Kidney (tissue), 14 donors: ENCODE results near the gene CDH13. TPM values are rescaled to one million over a fixed set of nuclear protein-coding genes. Genes with fewer than 3 reads are reported as not detected.

ENCODE experiments used
- DNase-seq, 5 donors: peaks; one replicate each; pipeline ENCODE4 v3.0.0-alpha.2; 2013 to 2020
- FAIRE-seq: peaks from 2 replicates; lab custom pipeline; 2012; peaks lifted over from hg19 to GRCh38; lab: Jason Lieb, UNC
- H3K27ac ChIP-seq, 2 donors: one replicate each; pipeline ENCODE4 v1.7.0; 2013; ENCODE audit warnings: low read depth in 2 of 2, low read length in 2 of 2, inconsistent platforms in 1 of 2
- H3K27me3 ChIP-seq: one replicate; pipeline ENCODE4 v1.7.1; 2013; ENCODE audit warnings: low read length, inconsistent platforms; ENCODE audit not compliant: control insufficient read depth, insufficient read depth
- H3K36me3 ChIP-seq, 3 donors: one replicate each; pipeline versions ENCODE4 v1.7.0 to v1.7.1; 2013; ENCODE audit warnings: low read length in 3 of 3, control low read depth in 1 of 3, inconsistent platforms in 1 of 3; ENCODE audit not compliant: insufficient read depth in 3 of 3, control insufficient read depth in 2 of 3
- H3K4me1 ChIP-seq, 3 donors: one replicate each; pipeline versions ENCODE4 v1.7.0 to v1.7.1; 2013; ENCODE audit warnings: low read length in 3 of 3, inconsistent platforms in 1 of 3, low read depth in 1 of 3; ENCODE audit not compliant: control insufficient read depth in 2 of 3, insufficient read depth in 2 of 3
- H3K4me3 ChIP-seq, 3 donors: one replicate each; pipeline versions ENCODE4 v1.7.0 to v1.8.1; 2013; ENCODE audit warnings: low read length in 3 of 3, control low read depth in 1 of 3, inconsistent platforms in 1 of 3
- H3K9ac ChIP-seq, 3 donors: one replicate each; pipeline versions ENCODE4 v1.7.0 to v1.7.1; 2013; ENCODE audit warnings: low read length in 3 of 3, control low read depth in 1 of 3, inconsistent platforms in 1 of 3
- H3K9me3 ChIP-seq, 3 donors: one replicate each; pipeline versions ENCODE4 v1.7.0 to v1.7.1; 2013; ENCODE audit warnings: low read length in 3 of 3, control low read depth in 1 of 3, inconsistent platforms in 1 of 3; ENCODE audit not compliant: control insufficient read depth in 2 of 3, insufficient read depth in 1 of 3
- CTCF ChIP-seq: IDR thresholded peaks from 3 replicates; pipeline ENCODE4 v1.5.1; 2012; ENCODE audit warnings: mild to moderate bottlenecking, moderate library complexity, borderline replicate concordance; ENCODE audit not compliant: insufficient read depth; ENCODE audit errors: extremely low read depth
- intact Hi-C: fragments of 100-400 bp; cut with DNase I; formaldehyde crosslinking; loops from one replicate; pipeline ENCODE4 v1.11.1; 2022
- polyA plus RNA-seq: library from polyadenylated mRNA; stranded (reverse); fragments of 350-450 nt; fragmentation: Illumina TruSeq; extraction: RNeasy Lipid Tissue Mini Kit (QIAGEN cat#74804); gene quantifications from one replicate; pipeline ENCODE4 v1.2.3, GENCODE V29; 2014; ENCODE audit warnings: low read depth, low replicate concordance; ENCODE audit not compliant: insufficient read depth
- total RNA-seq: library from RNA; stranded (reverse); fragmentation: NEBNext Ultra II Directional; extraction: Animal tissue kit (Norgen Biotek cat#: 25700); gene quantifications from one replicate; pipeline ENCODE4 v1.2.1, GENCODE V29; 2021
- donor health status: control.
- donor health status: control.
- donor health status: control.
- donor health status: control.
- donor health status: control.
- donor health status: DM: yes; HTN: yes; CAD: no.
- donor health status: Normal renal cell carcinoma (clear cell type).

The CDH13 gene
- total and polyA plus RNA-seq, 2 donors from 2014 or later = 4.8 to 13.8 TPM

- DNase-seq = no peak
- no peak overlapping the region for H3K9ac ChIP-seq
- no peak for TF ChIP-seq CTCF
- no peaks in the 10 kb centered on the region for H3K36me3 ChIP-seq
- intact Hi-C loops = no loop called here
- H3K9me3 ChIP-seq = no peaks in the 10 kb centered on the region
- no peak overlapping the region for H3K27ac ChIP-seq
- no peak for FAIRE-seq
- H3K4me3 ChIP-seq = no peak overlapping the region
- peaks cover 15% of the 10 kb centered on the region for H3K27me3 ChIP-seq
- H3K4me1 ChIP-seq = peaks cover 0 to 4% (median 0%) of the 10 kb centered on the region in 3 donors
Observed at GRCh38 chr16:82625066-82625968, 1.5 kb upstream of the CDH13 start.

DNA sequence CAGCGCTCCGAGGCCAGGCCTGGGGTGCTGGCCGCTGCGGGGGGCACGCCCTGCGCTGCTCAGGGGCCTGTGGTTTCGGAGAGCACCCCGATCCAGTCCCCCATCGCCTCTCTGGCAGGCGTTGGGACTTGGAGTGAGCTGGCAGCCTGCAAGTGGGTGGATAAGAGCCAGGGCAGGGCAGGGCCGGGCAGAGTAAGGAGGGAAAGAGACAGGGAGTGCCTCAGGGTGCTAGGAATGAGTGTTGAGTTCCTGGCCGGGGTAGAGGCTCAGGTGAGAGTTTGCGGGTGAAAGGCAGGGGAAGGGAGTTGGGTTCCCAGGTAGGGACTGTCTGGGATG is 1.3 kb downstream of the CDH13 start:
- TF ChIP-seq CTCF = no peak
- no peak for FAIRE-seq
- H3K4me1 ChIP-seq = peaks cover 0 to 4% (median 0%) of the 10 kb centered on the region in 3 donors
- DNase-seq = no peak
- intact Hi-C loops = no loop called here
- no peak overlapping the region for H3K9ac ChIP-seq
- no peaks in the 10 kb centered on the region for H3K36me3 ChIP-seq
- peak overlapping the region in 1 of 3 donors; percentile 29 for H3K4me3 ChIP-seq
- H3K9me3 ChIP-seq = no peaks in the 10 kb centered on the region
- H3K27ac ChIP-seq = peak overlapping the region in 1 of 2 donors; percentile 30
- H3K27me3 ChIP-seq = peaks cover 15% of the 10 kb centered on the region

GRCh38 chr16:82628711-82629110 is 1.9 kb downstream of the CDH13 start:
- no peak overlapping the region for H3K4me3 ChIP-seq
- H3K4me1 ChIP-seq = peaks cover 0 to 4% (median 0%) of the 10 kb centered on the region in 3 donors
- no peak for FAIRE-seq
- TF ChIP-seq CTCF = no peak
- no peak for DNase-seq
- peaks cover 15% of the 10 kb centered on the region for H3K27me3 ChIP-seq
- H3K27ac ChIP-seq = no peak overlapping the region
- H3K36me3 ChIP-seq = no peaks in the 10 kb centered on the region
- intact Hi-C loops = no loop called here
- no peaks in the 10 kb centered on the region for H3K9me3 ChIP-seq
- H3K9ac ChIP-seq = no peak overlapping the region
